ENCODE results near the gene CD40.

DNA sequence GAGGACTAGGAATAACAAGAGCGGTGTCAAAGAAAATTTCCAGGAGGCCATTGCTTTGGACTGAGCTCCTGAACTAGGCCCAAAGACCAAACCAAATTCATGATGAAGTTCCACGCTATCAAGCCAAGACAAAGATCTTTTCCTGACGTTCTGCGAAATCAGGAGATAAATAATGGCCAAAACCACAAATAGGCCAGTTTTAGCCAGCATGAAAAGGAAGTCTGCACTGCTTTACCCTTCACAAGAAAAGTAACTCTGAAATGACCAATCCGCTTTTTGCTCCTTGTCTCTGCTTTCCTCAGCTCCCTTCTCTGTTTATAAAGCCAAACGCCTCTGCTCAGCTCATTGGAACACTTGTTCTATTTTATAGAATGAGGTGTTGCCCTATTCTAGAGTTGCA, 35.0 kb upstream of the CD40 start:
- TF ChIP-seq, protein P1, sequence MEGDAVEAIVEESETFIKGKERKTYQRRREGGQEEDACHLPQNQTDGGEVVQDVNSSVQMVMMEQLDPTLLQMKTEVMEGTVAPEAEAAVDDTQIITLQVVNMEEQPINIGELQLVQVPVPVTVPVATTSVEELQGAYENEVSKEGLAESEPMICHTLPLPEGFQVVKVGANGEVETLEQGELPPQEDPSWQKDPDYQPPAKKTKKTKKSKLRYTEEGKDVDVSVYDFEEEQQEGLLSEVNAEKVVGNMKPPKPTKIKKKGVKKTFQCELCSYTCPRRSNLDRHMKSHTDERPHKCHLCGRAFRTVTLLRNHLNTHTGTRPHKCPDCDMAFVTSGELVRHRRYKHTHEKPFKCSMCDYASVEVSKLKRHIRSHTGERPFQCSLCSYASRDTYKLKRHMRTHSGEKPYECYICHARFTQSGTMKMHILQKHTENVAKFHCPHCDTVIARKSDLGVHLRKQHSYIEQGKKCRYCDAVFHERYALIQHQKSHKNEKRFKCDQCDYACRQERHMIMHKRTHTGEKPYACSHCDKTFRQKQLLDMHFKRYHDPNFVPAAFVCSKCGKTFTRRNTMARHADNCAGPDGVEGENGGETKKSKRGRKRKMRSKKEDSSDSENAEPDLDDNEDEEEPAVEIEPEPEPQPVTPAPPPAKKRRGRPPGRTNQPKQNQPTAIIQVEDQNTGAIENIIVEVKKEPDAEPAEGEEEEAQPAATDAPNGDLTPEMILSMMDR (IDR thresholded peaks at IDR 0.05) = no peak
- no peak for TF ChIP-seq POLR2AphosphoS5 (IDR thresholded peaks at IDR 0.05)
- no peak for TF ChIP-seq POLR2A (IDR thresholded peaks at IDR 0.05)

Measured in breast epithelium (tissue), 3 donors.